H9 (cell line): ENCODE measurements around the gene SPRED1. TPM values are rescaled to one million over a fixed set of nuclear protein-coding genes. Genes with fewer than 3 reads are reported as not detected.

Source experiments
- DNase-seq: peaks from one replicate; pipeline ENCODE4 v3.0.0-alpha.2; 2017
- H2AFZ ChIP-seq: one replicate; pipeline ENCODE4 v1.6.1; 2013; ENCODE audit warnings: mild to moderate bottlenecking, low read length, control low read depth, moderate library complexity
- H2AK5ac ChIP-seq: 2 replicates; pipeline ENCODE4 v1.6.1; 2013; ENCODE audit warnings: low read length, control low read depth, mixed read lengths; ENCODE audit not compliant: insufficient read length
- H2BK120ac ChIP-seq: one replicate; pipeline ENCODE4 v1.6.1; 2013; ENCODE audit warnings: low read depth, mild to moderate bottlenecking, low read length, control low read depth, inconsistent platforms; ENCODE audit not compliant: poor library complexity, severe bottlenecking
- H2BK12ac ChIP-seq: 2 replicates; pipeline ENCODE4 v1.6.1; 2013; ENCODE audit warnings: low read length, control low read depth, mixed read lengths, low read depth; ENCODE audit not compliant: insufficient read length
- H2BK15ac ChIP-seq: 2 replicates; pipeline ENCODE4 v1.6.1; 2013; ENCODE audit warnings: low read depth, low read length, control low read depth
- H2BK20ac ChIP-seq: one replicate; pipeline ENCODE4 v1.6.1; 2013; ENCODE audit warnings: low read depth, mild to moderate bottlenecking, low read length, control low read depth, inconsistent platforms; ENCODE audit not compliant: poor library complexity, severe bottlenecking
- H2BK5ac ChIP-seq: 2 replicates; pipeline ENCODE4 v1.6.1; 2013; ENCODE audit warnings: low read length, control low read depth, mixed read lengths; ENCODE audit not compliant: insufficient read length
- H3K14ac ChIP-seq: 2 replicates; pipeline ENCODE4 v1.6.1; 2013; ENCODE audit warnings: low read length, control low read depth; ENCODE audit not compliant: insufficient read depth
- H3K18ac ChIP-seq: 2 replicates; pipeline ENCODE4 v1.6.1; 2013; ENCODE audit warnings: low read depth, mild to moderate bottlenecking, mixed read lengths, low read length, control low read depth; ENCODE audit not compliant: insufficient read length
- H3K23ac ChIP-seq: 2 replicates; pipeline ENCODE4 v1.6.1; 2013; ENCODE audit warnings: low read length, control low read depth, mixed read lengths, low read depth; ENCODE audit not compliant: insufficient read length
- H3K23me2 ChIP-seq: 2 replicates; pipeline ENCODE4 v1.6.1; 2013; ENCODE audit warnings: low read depth, mild to moderate bottlenecking, mixed read lengths, low read length, control low read depth; ENCODE audit not compliant: insufficient read length, poor library complexity, severe bottlenecking
- H3K27ac ChIP-seq: 2 replicates; pipeline ENCODE4 v1.5.1; 2013; ENCODE audit warnings: low read length, control low read depth, mixed read lengths, low read depth; ENCODE audit not compliant: insufficient read length
- H3K27me3 ChIP-seq: 2 replicates; pipeline ENCODE4 v1.6.1; 2013; ENCODE audit warnings: low read length, control low read depth, inconsistent platforms; ENCODE audit not compliant: insufficient read depth
- H3K4ac ChIP-seq: 2 replicates; pipeline ENCODE4 v1.6.1; 2013; ENCODE audit warnings: low read depth, mild to moderate bottlenecking, control low read depth, inconsistent platforms, low read length, moderate library complexity
- H3K4me1 ChIP-seq: 2 replicates; pipeline ENCODE4 v1.6.1; 2013; ENCODE audit warnings: low read length, control low read depth, inconsistent platforms; ENCODE audit not compliant: insufficient read depth
- H3K4me2 ChIP-seq: 2 replicates; pipeline ENCODE4 v1.6.1; 2013; ENCODE audit warnings: low read length, control low read depth, mixed read lengths; ENCODE audit not compliant: insufficient read length, insufficient read depth
- H3K56ac ChIP-seq: 2 replicates; pipeline ENCODE4 v1.6.1; 2013; ENCODE audit warnings: low read depth, mild to moderate bottlenecking, mixed read lengths, low read length, control low read depth; ENCODE audit not compliant: insufficient read length
- H3K79me1 ChIP-seq: 2 replicates; pipeline ENCODE4 v1.6.1; 2013; ENCODE audit warnings: low read depth, mild to moderate bottlenecking, moderate library complexity, low read length, control low read depth, inconsistent platforms; ENCODE audit not compliant: insufficient read depth, poor library complexity, severe bottlenecking
- H3K79me2 ChIP-seq: 2 replicates; pipeline ENCODE4 v1.6.1; 2013; ENCODE audit warnings: low read length, control low read depth, inconsistent platforms; ENCODE audit not compliant: insufficient read depth
- H3K9ac ChIP-seq: 2 replicates; pipeline ENCODE4 v1.6.1; 2013; ENCODE audit warnings: low read length, control low read depth, mixed read lengths; ENCODE audit not compliant: insufficient read length; ENCODE audit errors: extremely low read depth
- H3K9me3 ChIP-seq: one replicate; pipeline ENCODE4 v1.6.1; 2013; ENCODE audit warnings: low read depth, low read length, inconsistent platforms; ENCODE audit not compliant: control insufficient read depth
- H3T11ph ChIP-seq: one replicate; pipeline ENCODE4 v1.6.1; 2013; ENCODE audit warnings: mild to moderate bottlenecking, low read length, control low read depth, inconsistent platforms
- H4K20me1 ChIP-seq: one replicate; pipeline ENCODE4 v1.6.1; 2013; ENCODE audit not compliant: control insufficient read depth, insufficient read length, insufficient read depth
- H4K5ac ChIP-seq: 2 replicates; pipeline ENCODE4 v1.6.1; 2013; ENCODE audit warnings: low read depth, mild to moderate bottlenecking, mixed read lengths, low read length, control low read depth; ENCODE audit not compliant: insufficient read length
- H4K8ac ChIP-seq: replicated peaks from 2 replicates; pipeline ENCODE4 v1.6.1; 2013; ENCODE audit warnings: low read length, control low read depth, mixed read lengths, low read depth; ENCODE audit not compliant: insufficient read length
- H4K91ac ChIP-seq: 2 replicates; pipeline ENCODE4 v1.6.1; 2013; ENCODE audit warnings: low read depth, mild to moderate bottlenecking, moderate library complexity, mixed read lengths, low read length, control low read depth; ENCODE audit not compliant: insufficient read length
- H3K27ac Mint-ChIP-seq, 3 experiments: 2 replicates in 2 of 3; 3 replicates in 1 of 3; pipeline ENCODE4 v1.8.0; 2020 to 2021; ENCODE audit warnings: mixed read lengths in 3 of 3, mild to moderate bottlenecking in 1 of 3, moderate library complexity in 1 of 3
- H3K27me3 Mint-ChIP-seq: 2 replicates; pipeline ENCODE4 v1.8.0; 2021; ENCODE audit warnings: low read depth, mild to moderate bottlenecking, moderate library complexity, mixed read lengths
- H3K36me3 Mint-ChIP-seq, 3 experiments: 2 replicates in 2 of 3; 3 replicates in 1 of 3; pipeline ENCODE4 v1.8.0; 2020 to 2021; ENCODE audit warnings: low read depth in 3 of 3, mixed read lengths in 3 of 3; ENCODE audit not compliant: insufficient read depth in 1 of 3
- H3K4me1 Mint-ChIP-seq, 2 experiments: 2 replicates each; pipeline ENCODE4 v1.8.0; 2020; ENCODE audit warnings: mixed read lengths in 2 of 2
- H3K4me3 Mint-ChIP-seq, 2 experiments: 2 replicates in 1 of 2; 3 replicates in 1 of 2; pipeline ENCODE4 v1.8.0; 2020 to 2021; ENCODE audit warnings: mild to moderate bottlenecking in 2 of 2, mixed read lengths in 2 of 2, moderate library complexity in 1 of 2
- H3K9me3 Mint-ChIP-seq, 2 experiments: 2 replicates in 1 of 2; 3 replicates in 1 of 2; pipeline ENCODE4 v1.8.0; 2020; ENCODE audit warnings: mild to moderate bottlenecking in 2 of 2, mixed read lengths in 2 of 2, moderate library complexity in 1 of 2
- WGBS: extraction: QIAGEN DNeasy Blood & Tissue Kit; methylation state at CpG from one replicate; pipeline ENCODE4 v1.1.7; 2013; ENCODE audit warnings: missing lambda C conversion rate, low lambda C conversion rate, mixed read lengths; ENCODE audit not compliant: insufficient read length; ENCODE audit errors: extremely low coverage; 5-methylcytosine and 5-hydroxymethylcytosine counted together
- total RNA-seq: library from RNA; stranded (reverse); gene quantifications from 2 replicates; pipeline ENCODE4 v1.2.1, GENCODE V29; 2021
- TF ChIP-seq, protein P1 (sequence below): fragments of 200-600 bp; sonication (generic); conservative IDR thresholded peaks from 3 replicates; pipeline ENCODE4 v1.8.0; 2021; ENCODE audit warnings: antibody characterized with exemption, mild to moderate bottlenecking

Gene SPRED1
- total RNA-seq, 1 experiment from 2014 or later, result 41.0 TPM

DNA sequence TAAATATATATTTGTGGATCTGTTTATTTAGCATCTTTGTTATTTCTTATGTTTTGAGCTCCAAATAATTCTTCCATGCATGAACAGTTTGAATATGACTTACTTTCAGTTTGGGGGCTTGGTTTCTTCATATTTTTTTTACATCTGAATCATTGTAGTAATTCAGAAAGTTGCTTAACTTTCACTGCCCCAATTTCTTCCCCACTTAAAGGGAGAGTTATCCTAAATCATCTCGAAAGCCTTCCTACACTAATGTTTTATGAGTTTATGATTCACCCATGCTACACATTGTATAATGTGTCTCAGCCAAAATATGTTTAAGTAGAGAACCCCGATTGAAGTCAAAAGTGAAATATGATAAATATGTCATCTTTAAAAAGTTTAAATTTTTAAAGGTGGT lies 47.8 kb downstream of the SPRED1 start:
- no peak overlapping the region for H3K56ac ChIP-seq
- H3K18ac ChIP-seq, result no peak overlapping the region
- Mint-ChIP-seq H3K4me3 (no peak overlapping the region), H3K27ac (no peak overlapping the region; a peak in 1 of 7 replicates), H3K9me3 (no peaks in the 10 kb centered on the region), H3K36me3 (peaks cover 4 to 9% (median 8%) of the 10 kb centered on the region in 3 experiments; a peak in 4 of 7 replicates), H3K4me1 (peaks cover 13 to 21% of the 10 kb centered on the region in 2 experiments), H3K27me3 (no peaks in the 10 kb centered on the region)
- no peak overlapping the region for H4K8ac ChIP-seq
- peaks cover 8% of the 10 kb centered on the region for H3K79me1 ChIP-seq
- no peaks in the 10 kb centered on the region for H3K27me3 ChIP-seq
- no peak overlapping the region for H3K14ac ChIP-seq
- H2BK5ac ChIP-seq, result no peak overlapping the region
- no peak overlapping the region for H3K4ac ChIP-seq
- no peak for DNase-seq
- no peak overlapping the region for H3K27ac ChIP-seq
- no CpG with 5 or more reads among the region's 2 CpGs for WGBS
- TF ChIP-seq, protein P1, sequence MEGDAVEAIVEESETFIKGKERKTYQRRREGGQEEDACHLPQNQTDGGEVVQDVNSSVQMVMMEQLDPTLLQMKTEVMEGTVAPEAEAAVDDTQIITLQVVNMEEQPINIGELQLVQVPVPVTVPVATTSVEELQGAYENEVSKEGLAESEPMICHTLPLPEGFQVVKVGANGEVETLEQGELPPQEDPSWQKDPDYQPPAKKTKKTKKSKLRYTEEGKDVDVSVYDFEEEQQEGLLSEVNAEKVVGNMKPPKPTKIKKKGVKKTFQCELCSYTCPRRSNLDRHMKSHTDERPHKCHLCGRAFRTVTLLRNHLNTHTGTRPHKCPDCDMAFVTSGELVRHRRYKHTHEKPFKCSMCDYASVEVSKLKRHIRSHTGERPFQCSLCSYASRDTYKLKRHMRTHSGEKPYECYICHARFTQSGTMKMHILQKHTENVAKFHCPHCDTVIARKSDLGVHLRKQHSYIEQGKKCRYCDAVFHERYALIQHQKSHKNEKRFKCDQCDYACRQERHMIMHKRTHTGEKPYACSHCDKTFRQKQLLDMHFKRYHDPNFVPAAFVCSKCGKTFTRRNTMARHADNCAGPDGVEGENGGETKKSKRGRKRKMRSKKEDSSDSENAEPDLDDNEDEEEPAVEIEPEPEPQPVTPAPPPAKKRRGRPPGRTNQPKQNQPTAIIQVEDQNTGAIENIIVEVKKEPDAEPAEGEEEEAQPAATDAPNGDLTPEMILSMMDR, result no peak
- no peak overlapping the region for H3K9ac ChIP-seq
- peaks cover 8% of the 10 kb centered on the region; the same call in 1 of the 2 replicates for H3K79me2 ChIP-seq
- no peak overlapping the region for H2AFZ ChIP-seq
- no peaks in the 10 kb centered on the region for H4K20me1 ChIP-seq
- no peak overlapping the region for H4K5ac ChIP-seq
- H3K23ac ChIP-seq, result no peak overlapping the region
- no peak overlapping the region for H2BK120ac ChIP-seq
- no peak overlapping the region for H2BK15ac ChIP-seq
- no peak overlapping the region for H3K4me2 ChIP-seq
- H3K9me3 ChIP-seq, result no peaks in the 10 kb centered on the region
- H2BK20ac ChIP-seq, result no peak overlapping the region
- no peak overlapping the region for H2AK5ac ChIP-seq
- H3K4me1 ChIP-seq, result peaks cover 5% of the 10 kb centered on the region; the same call in 1 of the 2 replicates
- H4K91ac ChIP-seq, result no peak overlapping the region
- H3T11ph ChIP-seq, result no peak overlapping the region
- H3K23me2 ChIP-seq, result no peaks in the 10 kb centered on the region
- H2BK12ac ChIP-seq, result no peak overlapping the region
